ENCODE data around the gene DOK6.

Gene DOK6

DNA sequence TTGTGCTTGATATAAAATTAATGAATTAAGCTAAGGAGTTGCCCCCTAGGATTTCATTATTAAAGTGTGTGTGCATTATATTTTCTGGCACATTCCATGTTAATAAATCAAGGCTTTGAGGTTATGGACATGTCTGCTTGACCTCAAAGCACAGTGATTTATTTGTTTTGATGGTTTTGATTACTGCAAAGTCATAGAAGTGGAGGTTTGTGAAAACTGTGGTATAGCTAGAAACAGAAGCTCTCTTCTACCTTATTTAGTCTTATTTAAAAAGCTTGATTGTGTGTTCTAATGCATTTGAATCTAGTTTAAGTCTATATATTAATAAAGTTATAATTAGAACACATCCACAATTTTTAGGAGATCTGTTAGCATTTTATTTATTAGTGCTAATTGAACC is 32.2 kb downstream of the DOK6 start:
- H3K4me1 ChIP-seq (ENCODE audit: control insufficient read depth, insufficient read depth, low read length) = no peaks in the 10 kb centered on the region
- H3K9me3 ChIP-seq (ENCODE audit: control insufficient read depth in 2 of 2, low read length in 2 of 2) = no peaks in the 10 kb centered on the region
- H3K36me3 ChIP-seq (ENCODE audit: control insufficient read depth in 2 of 2, insufficient read depth in 2 of 2, low read length in 2 of 2) = no peaks in the 10 kb centered on the region
- H3K27ac ChIP-seq (ENCODE audit: low read length) = no peak overlapping the region
- no peak overlapping the region for H3K9ac ChIP-seq (ENCODE audit: low read length in 2 of 2)
- H3K4me3 ChIP-seq (ENCODE audit: low read length in 2 of 2) = no peak overlapping the region
- H3K27me3 ChIP-seq (ENCODE audit: control insufficient read depth in 1 of 2, insufficient read depth in 2 of 2, low read length in 2 of 2) = no peaks in the 10 kb centered on the region

DNA sequence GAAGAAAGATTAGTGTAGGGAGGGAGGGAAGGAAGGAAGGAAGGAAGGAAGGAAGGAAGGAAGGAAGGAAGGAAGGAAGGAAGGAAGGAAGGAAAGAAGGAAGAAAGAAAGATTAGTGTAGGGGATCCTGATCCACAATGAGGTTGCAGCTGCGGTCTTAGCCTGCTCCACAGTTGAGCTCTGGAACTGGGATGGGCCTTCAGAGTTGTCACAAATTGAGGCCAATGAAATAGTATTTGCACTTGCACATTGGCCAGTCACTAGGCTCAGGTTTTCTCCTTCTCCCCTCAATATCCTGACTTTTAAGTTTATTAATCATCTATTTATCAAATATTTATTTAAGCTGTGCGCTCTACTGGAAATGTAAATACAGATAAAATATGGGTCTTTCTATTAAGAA is 34.3 kb downstream of the DOK6 start:
- no peaks in the 10 kb centered on the region for H3K4me1 ChIP-seq (ENCODE audit: control insufficient read depth, insufficient read depth, low read length)
- no peaks in the 10 kb centered on the region for H3K36me3 ChIP-seq (ENCODE audit: control insufficient read depth in 2 of 2, insufficient read depth in 2 of 2, low read length in 2 of 2)
- H3K27me3 ChIP-seq (ENCODE audit: control insufficient read depth in 1 of 2, insufficient read depth in 2 of 2, low read length in 2 of 2) = no peaks in the 10 kb centered on the region
- no peak overlapping the region for H3K4me3 ChIP-seq (ENCODE audit: low read length in 2 of 2)
- H3K27ac ChIP-seq (ENCODE audit: low read length) = no peak overlapping the region
- no peak overlapping the region for H3K9ac ChIP-seq (ENCODE audit: low read length in 2 of 2)
- peaks cover 0 to 3% of the 10 kb centered on the region in 2 donors for H3K9me3 ChIP-seq (ENCODE audit: control insufficient read depth in 2 of 2, low read length in 2 of 2)

DNA sequence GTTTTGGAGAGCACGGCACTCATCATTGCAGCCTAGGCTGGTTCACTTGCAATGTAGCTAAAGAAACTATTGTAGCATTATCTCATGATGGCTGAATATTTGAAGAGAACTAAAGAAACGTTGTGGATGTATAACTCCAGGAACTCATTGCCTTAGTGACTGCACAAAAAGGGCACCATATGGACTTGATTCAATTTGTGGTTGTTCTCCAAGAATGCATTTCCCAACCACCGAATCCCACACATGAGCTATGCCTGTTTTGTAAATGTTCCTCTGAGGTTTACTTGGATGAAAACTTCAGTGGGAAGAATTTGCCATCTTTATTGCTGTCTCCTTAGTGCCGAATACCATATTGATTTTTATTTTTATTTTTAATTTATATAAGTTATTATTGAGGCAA is 43.5 kb downstream of the DOK6 start:
- Histone ChIP-seq H3K27me3 (ENCODE audit: control insufficient read depth in 1 of 2, insufficient read depth in 2 of 2, low read length in 2 of 2) (no peaks in the 10 kb centered on the region), H3K36me3 (ENCODE audit: control insufficient read depth in 2 of 2, insufficient read depth in 2 of 2, low read length in 2 of 2) (no peaks in the 10 kb centered on the region), H3K4me1 (ENCODE audit: control insufficient read depth, insufficient read depth, low read length) (no peaks in the 10 kb centered on the region), H3K4me3 (ENCODE audit: low read length in 2 of 2) (no peak overlapping the region), H3K27ac (ENCODE audit: low read length) (no peak overlapping the region), H3K9me3 (ENCODE audit: control insufficient read depth in 2 of 2, low read length in 2 of 2) (no peaks in the 10 kb centered on the region), H3K9ac (ENCODE audit: low read length in 2 of 2) (no peak overlapping the region)

DNA sequence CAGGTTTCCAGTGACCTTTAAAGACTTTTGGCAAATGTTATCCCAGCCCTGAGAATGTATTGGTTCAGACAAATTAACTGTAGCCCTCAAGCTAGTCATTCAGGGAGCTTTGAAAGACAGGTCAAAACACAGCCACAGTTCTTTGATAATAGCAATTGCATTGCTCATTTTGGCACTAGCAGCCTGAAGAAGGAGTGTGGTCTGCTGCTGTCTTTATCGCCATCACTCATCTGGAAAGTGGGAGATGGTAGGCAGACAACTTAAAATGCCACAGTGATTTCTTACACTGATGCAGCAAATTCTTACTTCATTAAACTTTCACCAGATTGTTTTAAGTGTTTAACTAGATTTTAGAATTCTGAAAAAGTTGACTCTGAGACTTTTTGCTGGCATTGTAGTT is 47.2 kb downstream of the DOK6 start:
- Histone ChIP-seq H3K9ac (ENCODE audit: low read length in 2 of 2) (no peak overlapping the region), H3K4me1 (ENCODE audit: control insufficient read depth, insufficient read depth, low read length) (no peaks in the 10 kb centered on the region)

DNA sequence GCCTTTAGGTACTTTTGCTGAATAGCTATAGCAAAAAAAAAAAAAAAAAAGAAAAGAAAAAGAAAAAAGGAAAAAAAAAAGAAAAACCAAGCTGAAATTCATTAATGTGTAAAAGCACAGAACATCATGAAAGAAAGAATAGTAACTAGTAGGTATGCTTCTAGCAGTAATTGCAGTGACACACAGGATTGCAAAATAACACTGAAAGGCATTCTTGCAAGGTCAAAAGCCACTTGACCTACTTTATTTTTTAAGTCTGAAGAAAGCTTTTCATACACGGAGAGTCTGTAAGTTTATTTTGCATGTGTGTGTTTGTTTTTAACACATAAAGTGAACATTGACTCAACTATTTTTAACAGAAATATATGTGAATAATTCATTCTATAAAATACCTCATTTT is 54.4 kb downstream of the DOK6 start:
- H3K36me3 ChIP-seq (ENCODE audit: control insufficient read depth in 2 of 2, insufficient read depth in 2 of 2, low read length in 2 of 2) = no peaks in the 10 kb centered on the region
- H3K27ac ChIP-seq (ENCODE audit: low read length) = no peak overlapping the region
- H3K4me3 ChIP-seq (ENCODE audit: low read length in 2 of 2) = no peak overlapping the region
- no peaks in the 10 kb centered on the region for H3K9me3 ChIP-seq (ENCODE audit: control insufficient read depth in 2 of 2, low read length in 2 of 2)
- no peaks in the 10 kb centered on the region for H3K4me1 ChIP-seq (ENCODE audit: control insufficient read depth, insufficient read depth, low read length)
- no peak overlapping the region for H3K9ac ChIP-seq (ENCODE audit: low read length in 2 of 2)
- H3K27me3 ChIP-seq (ENCODE audit: control insufficient read depth in 1 of 2, insufficient read depth in 2 of 2, low read length in 2 of 2) = no peaks in the 10 kb centered on the region

More for the DNA sequence above, 47.2 kb downstream of the DOK6 start:
- Histone ChIP-seq H3K9me3 (ENCODE audit: control insufficient read depth in 2 of 2, low read length in 2 of 2) (no peaks in the 10 kb centered on the region), H3K27me3 (ENCODE audit: control insufficient read depth in 1 of 2, insufficient read depth in 2 of 2, low read length in 2 of 2) (no peaks in the 10 kb centered on the region), H3K36me3 (ENCODE audit: control insufficient read depth in 2 of 2, insufficient read depth in 2 of 2, low read length in 2 of 2) (no peaks in the 10 kb centered on the region), H3K4me3 (ENCODE audit: low read length in 2 of 2) (no peak overlapping the region), H3K27ac (ENCODE audit: low read length) (no peak overlapping the region)

DNA sequence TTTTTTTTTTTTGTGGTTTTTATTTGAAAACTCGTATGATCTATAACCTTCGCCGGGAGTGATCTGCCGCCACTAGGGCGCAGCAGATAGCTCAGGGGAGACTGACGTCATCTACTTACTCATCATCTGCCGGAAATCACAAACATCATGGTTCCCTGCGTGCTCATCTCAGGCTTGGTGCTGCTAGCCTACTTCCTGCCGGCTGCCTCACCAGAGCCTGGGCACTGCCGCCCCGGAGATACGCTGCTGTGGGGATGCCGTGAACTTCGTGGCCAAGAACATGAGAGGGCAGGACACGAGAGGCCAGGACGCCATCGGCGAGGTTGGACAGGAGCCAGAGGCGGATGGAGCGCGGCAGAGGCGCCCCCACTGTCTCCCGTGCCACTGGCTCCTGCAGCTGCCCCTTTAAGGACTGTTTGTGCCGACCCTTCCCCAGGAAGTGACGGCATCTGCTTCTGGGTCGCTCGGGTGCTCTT is 68.8 kb downstream of the DOK6 start:
- no peaks in the 10 kb centered on the region for H3K27me3 ChIP-seq (ENCODE audit: control insufficient read depth in 1 of 2, insufficient read depth in 2 of 2, low read length in 2 of 2)

DNA sequence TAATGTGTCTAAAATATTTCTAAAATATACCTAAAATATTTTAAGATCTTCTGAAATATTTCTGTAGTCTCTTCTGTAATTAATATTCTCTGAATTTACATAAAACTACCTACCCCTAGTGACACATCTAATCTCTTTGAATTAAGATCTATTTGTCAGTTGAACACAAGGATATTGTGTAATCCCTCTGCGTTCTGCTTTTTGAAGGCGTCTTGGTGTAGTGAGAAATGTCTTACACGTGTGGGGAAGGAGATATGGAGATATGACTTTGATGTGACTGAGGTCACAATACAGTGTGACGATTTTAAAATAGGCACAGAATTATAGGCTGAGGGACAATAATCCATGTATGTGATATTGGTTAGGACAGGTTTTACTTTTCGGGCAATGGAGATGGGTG is 79.8 kb downstream of the DOK6 start:
- no peaks in the 10 kb centered on the region for H3K9me3 ChIP-seq (ENCODE audit: control insufficient read depth in 2 of 2, low read length in 2 of 2)
- H3K4me3 ChIP-seq (ENCODE audit: low read length in 2 of 2) = no peak overlapping the region
- no peak overlapping the region for H3K9ac ChIP-seq (ENCODE audit: low read length in 2 of 2)
- no peaks in the 10 kb centered on the region for H3K36me3 ChIP-seq (ENCODE audit: control insufficient read depth in 2 of 2, insufficient read depth in 2 of 2, low read length in 2 of 2)
- H3K4me1 ChIP-seq (ENCODE audit: control insufficient read depth, insufficient read depth, low read length) = no peaks in the 10 kb centered on the region
- no peaks in the 10 kb centered on the region for H3K27me3 ChIP-seq (ENCODE audit: control insufficient read depth in 1 of 2, insufficient read depth in 2 of 2, low read length in 2 of 2)
- no peak overlapping the region for H3K27ac ChIP-seq (ENCODE audit: low read length)

More for the DNA sequence above, 68.8 kb downstream of the DOK6 start:
- Histone ChIP-seq H3K36me3 (ENCODE audit: control insufficient read depth in 2 of 2, insufficient read depth in 2 of 2, low read length in 2 of 2) (no peaks in the 10 kb centered on the region), H3K4me3 (ENCODE audit: low read length in 2 of 2) (no peak overlapping the region), H3K9me3 (ENCODE audit: control insufficient read depth in 2 of 2, low read length in 2 of 2) (no peaks in the 10 kb centered on the region), H3K9ac (ENCODE audit: low read length in 2 of 2) (no peak overlapping the region), H3K27ac (ENCODE audit: low read length) (no peak overlapping the region), H3K4me1 (ENCODE audit: control insufficient read depth, insufficient read depth, low read length) (no peaks in the 10 kb centered on the region)

DNA sequence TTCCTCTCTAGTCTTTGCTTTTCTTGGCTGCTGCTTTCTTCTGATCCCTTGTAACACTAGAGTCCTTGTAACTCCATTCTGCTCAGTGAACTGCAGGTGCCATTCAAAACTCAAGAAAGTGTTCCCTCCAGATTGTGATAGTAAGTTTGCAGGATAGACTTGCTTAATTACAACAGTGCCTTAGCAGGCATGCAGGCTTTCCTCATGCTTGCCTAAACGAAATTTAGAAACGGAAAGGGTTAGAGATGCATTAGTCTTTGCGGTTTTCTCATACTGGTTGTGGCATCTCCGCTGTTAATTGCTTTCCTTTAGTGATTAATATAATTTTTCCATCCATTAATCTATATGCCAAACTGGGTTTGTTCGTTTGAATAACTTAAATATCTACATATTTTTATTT is 82.9 kb downstream of the DOK6 start:
- Histone ChIP-seq H3K9me3 (ENCODE audit: control insufficient read depth in 2 of 2, low read length in 2 of 2) (no peaks in the 10 kb centered on the region), H3K36me3 (ENCODE audit: control insufficient read depth in 2 of 2, insufficient read depth in 2 of 2, low read length in 2 of 2) (no peaks in the 10 kb centered on the region), H3K27ac (ENCODE audit: low read length) (no peak overlapping the region)

DNA sequence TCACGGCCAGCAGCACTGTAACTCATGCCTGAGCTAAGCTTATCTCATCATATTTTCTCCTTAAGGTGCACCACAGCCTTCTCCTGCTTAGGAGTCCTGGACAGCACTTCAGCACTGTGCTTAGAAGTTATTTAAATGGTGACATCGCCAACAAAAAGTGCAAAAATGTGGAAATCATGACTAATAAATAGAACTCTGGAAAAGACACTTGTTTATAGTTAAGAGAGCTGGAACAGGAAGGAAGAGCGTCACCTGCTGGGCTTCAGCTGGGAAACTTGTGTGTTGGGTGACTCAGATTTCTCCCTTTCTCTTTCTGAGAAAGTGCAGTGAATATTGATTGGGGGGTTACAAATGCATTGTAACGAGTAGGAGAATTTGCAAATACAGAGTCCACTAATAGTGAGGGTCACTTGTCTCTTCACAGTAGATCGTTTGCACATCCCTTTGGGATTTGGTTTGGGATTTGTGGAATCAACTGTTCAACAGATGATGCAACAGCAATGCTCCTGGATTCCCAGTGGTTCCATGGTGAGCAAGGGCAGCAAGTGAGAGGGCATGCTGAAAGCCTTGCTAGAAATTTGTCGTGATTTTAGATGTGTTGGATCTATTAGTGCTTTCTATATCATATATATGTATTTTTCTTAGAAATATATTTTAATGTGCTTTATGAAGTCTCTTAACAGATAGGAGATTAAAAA is 84.2 kb downstream of the DOK6 start:
- H3K27ac ChIP-seq (ENCODE audit: low read length) = no peak overlapping the region
- no peaks in the 10 kb centered on the region for H3K36me3 ChIP-seq (ENCODE audit: control insufficient read depth in 2 of 2, insufficient read depth in 2 of 2, low read length in 2 of 2)
- H3K27me3 ChIP-seq (ENCODE audit: control insufficient read depth in 1 of 2, insufficient read depth in 2 of 2, low read length in 2 of 2) = no peaks in the 10 kb centered on the region
- no peaks in the 10 kb centered on the region for H3K4me1 ChIP-seq (ENCODE audit: control insufficient read depth, insufficient read depth, low read length)
- no peaks in the 10 kb centered on the region for H3K9me3 ChIP-seq (ENCODE audit: control insufficient read depth in 2 of 2, low read length in 2 of 2)
- H3K4me3 ChIP-seq (ENCODE audit: low read length in 2 of 2) = no peak overlapping the region
- no peak overlapping the region for H3K9ac ChIP-seq (ENCODE audit: low read length in 2 of 2)

More for the DNA sequence above, 82.9 kb downstream of the DOK6 start:
- H3K27me3 ChIP-seq (ENCODE audit: control insufficient read depth in 1 of 2, insufficient read depth in 2 of 2, low read length in 2 of 2) = no peaks in the 10 kb centered on the region
- H3K4me1 ChIP-seq (ENCODE audit: control insufficient read depth, insufficient read depth, low read length) = no peaks in the 10 kb centered on the region
- H3K9ac ChIP-seq (ENCODE audit: low read length in 2 of 2) = no peak overlapping the region
- H3K4me3 ChIP-seq (ENCODE audit: low read length in 2 of 2) = no peak overlapping the region

DNA sequence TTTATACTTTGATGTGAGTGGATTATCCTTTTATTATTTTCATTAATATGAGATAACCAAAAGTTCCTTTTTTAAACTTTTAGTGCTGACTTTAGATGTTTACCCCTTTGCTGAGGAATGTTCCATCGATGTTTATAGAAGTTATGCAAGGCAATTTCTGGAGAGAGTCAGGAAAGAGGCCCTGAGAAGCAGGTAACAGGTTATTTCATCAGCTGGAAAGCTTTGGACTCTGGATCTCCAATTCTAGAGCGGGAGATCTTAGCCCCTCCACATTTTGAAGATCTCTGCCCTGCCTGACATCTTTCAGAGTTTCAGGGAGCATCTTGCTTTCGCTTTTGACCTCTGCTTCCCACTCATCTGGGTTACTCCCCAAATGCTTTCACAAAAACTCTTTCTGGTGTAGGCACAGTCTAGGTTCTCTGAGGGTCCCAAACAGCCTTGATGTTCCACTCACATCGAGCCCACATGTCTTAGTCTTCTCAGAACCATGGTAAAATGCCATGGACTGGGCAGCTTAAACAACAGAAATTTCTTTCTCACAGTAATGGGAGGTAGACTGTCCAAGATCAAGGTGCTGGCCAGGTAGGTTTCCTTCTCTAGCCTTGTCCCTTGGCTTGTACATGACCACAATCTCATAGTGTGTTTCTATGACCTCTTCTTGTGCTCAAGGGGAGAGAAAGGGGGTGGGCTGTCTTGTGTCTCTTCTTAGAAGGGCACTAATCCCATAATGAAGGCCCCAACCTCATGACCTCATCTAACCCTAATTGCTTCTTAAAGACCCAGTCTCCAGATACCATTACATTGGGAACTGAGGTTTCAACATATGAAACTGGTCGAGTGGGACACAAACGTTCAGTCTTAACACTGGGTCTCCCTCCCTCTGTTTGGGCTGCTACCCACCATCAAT is 87.1 kb downstream of the DOK6 start:
- H3K36me3 ChIP-seq (ENCODE audit: control insufficient read depth in 2 of 2, insufficient read depth in 2 of 2, low read length in 2 of 2) = no peaks in the 10 kb centered on the region
- H3K4me1 ChIP-seq (ENCODE audit: control insufficient read depth, insufficient read depth, low read length) = no peaks in the 10 kb centered on the region
- no peaks in the 10 kb centered on the region for H3K9me3 ChIP-seq (ENCODE audit: control insufficient read depth in 2 of 2, low read length in 2 of 2)
- H3K9ac ChIP-seq (ENCODE audit: low read length in 2 of 2) = no peak overlapping the region
- H3K27me3 ChIP-seq (ENCODE audit: control insufficient read depth in 1 of 2, insufficient read depth in 2 of 2, low read length in 2 of 2) = no peaks in the 10 kb centered on the region
- no peak overlapping the region for H3K27ac ChIP-seq (ENCODE audit: low read length)
- H3K4me3 ChIP-seq (ENCODE audit: low read length in 2 of 2) = no peak overlapping the region

DNA sequence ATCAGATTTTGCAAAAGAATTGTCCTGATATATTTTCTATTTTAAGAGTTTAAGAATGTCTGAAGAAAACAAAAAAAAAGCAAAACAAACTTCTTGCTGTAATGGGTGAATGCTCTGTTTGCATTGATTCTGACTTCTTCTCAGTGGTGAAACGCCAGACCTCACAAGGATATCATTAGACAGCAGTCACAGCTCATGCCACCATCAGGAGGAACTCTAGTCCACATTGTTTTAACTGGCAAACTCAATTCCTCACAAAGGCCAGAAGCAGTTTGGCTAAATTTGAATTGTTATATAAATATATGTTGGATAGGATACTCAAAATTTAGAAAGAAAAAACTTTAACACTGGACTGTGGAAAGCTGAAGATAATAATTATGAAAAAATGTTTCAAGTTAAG is 89.4 kb downstream of the DOK6 start:
- no peak overlapping the region for H3K9ac ChIP-seq (ENCODE audit: low read length in 2 of 2)
- no peak overlapping the region for H3K27ac ChIP-seq (ENCODE audit: low read length)
- H3K27me3 ChIP-seq (ENCODE audit: control insufficient read depth in 1 of 2, insufficient read depth in 2 of 2, low read length in 2 of 2) = no peaks in the 10 kb centered on the region
- no peaks in the 10 kb centered on the region for H3K4me1 ChIP-seq (ENCODE audit: control insufficient read depth, insufficient read depth, low read length)
- H3K36me3 ChIP-seq (ENCODE audit: control insufficient read depth in 2 of 2, insufficient read depth in 2 of 2, low read length in 2 of 2) = no peaks in the 10 kb centered on the region
- no peaks in the 10 kb centered on the region for H3K9me3 ChIP-seq (ENCODE audit: control insufficient read depth in 2 of 2, low read length in 2 of 2)
- H3K4me3 ChIP-seq (ENCODE audit: low read length in 2 of 2) = no peak overlapping the region

All from stomach smooth muscle (tissue), 2 donors.